NCI-H2227 treated with DMSO at 0.1 percent for 48 hours (cell line): ENCODE results near the gene IFT57.

Experiments
- DNase-seq: peaks from one replicate; lab custom pipeline; 2025; lab: John Stamatoyannopoulos, UW

The IFT57 gene

GRCh38 chr3:108125550-108126071 lies 96.6 kb downstream of the IFT57 start:
- peak; percentile 72 for DNase-seq

- no peak for DNase-seq
Observed at GRCh38 chr3:108125153-108125543, 97.1 kb downstream of the IFT57 start.

- no peak for DNase-seq
Observed at GRCh38 chr3:108124337-108125152, 97.7 kb downstream of the IFT57 start.

- DNase-seq: no peak
Observed at GRCh38 chr3:108123326-108123725, 98.9 kb downstream of the IFT57 start.

- DNase-seq: no peak
Observed at GRCh38 chr3:108122276-108122675, 99.9 kb downstream of the IFT57 start.

GRCh38 chr3:108119398-108120104 lies 102.7 kb downstream of the IFT57 start:
- no peak for DNase-seq

- no peak for DNase-seq
Observed at GRCh38 chr3:108118038-108118768, 104.0 kb downstream of the IFT57 start.

GRCh38 chr3:108117241-108117775 lies 104.9 kb downstream of the IFT57 start:
- DNase-seq: no peak

- DNase-seq: no peak
Observed at GRCh38 chr3:108114423-108115065, 107.7 kb downstream of the IFT57 start.

- no peak for DNase-seq
Observed at GRCh38 chr3:108113975-108114374, 108.2 kb downstream of the IFT57 start.

- DNase-seq: no peak
Observed at GRCh38 chr3:108110934-108111333, 111.3 kb downstream of the IFT57 start.
